CD1c-positive myeloid dendritic cell (primary cell): ENCODE data around the gene NRCAM.

Experiments used
- DNase-seq: peaks from one replicate; pipeline ENCODE4 v3.0.0-alpha.2; 2016; ENCODE audit errors: extremely low spot score

Gene NRCAM

DNA sequence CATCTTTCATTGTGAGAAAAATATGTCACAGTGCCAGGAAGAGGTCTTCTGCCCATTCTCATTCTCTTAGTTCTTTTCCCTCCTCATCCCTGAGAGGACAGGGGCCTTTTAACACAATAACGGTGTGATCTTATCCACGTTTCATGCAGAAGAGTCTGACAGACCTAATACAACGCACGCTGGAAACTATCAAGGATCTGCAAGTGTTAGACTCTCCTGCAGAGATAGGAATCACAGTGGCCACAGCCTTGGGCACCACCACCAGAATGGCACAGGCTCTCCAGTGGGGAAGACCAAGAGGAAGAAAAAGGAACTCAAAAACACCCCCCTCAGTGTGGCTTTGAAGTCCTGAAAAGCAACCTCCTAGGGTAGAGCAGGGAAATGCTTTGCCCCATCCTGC lies 253.5 kb downstream of the NRCAM start:
- DNase-seq: no peak

DNA sequence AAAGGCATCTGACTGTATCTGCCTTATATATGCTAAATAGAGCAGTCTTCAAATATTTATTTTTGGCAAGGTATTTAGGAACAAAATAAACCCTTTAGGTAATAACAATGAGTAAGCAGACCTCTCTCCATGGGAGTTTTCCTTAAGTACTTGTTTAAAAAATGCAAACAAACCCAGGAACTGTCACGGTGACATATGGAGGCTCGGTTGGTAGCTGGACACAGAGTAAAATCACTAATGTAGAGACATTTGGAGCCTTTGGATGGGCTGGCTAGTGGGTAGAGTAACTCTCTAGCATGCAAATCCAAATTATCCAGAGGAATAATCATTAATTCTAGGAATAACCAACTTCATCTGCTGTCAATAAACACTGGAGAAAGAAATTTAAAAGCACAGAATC lies 254.5 kb downstream of the NRCAM start:
- no peak for DNase-seq

DNA sequence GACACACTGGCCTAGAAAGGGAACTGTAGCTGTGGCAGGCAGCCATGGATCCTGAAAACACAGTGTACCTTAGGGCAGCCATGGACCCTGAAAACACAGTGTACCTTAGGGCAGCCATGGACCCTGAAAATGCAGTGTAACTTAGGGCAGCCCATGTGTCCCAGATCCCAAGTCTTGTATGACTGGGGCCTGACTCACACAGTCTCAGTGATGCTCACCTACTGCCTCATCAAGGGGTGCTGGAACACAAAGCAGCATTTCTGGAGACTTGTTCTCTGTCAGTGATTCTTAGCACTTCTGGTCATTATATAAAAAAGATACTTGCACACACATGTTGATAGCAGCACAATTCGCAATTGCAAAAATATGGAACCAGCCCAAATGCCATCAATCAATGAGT lies 255.9 kb downstream of the NRCAM start:
- no peak for DNase-seq

DNA sequence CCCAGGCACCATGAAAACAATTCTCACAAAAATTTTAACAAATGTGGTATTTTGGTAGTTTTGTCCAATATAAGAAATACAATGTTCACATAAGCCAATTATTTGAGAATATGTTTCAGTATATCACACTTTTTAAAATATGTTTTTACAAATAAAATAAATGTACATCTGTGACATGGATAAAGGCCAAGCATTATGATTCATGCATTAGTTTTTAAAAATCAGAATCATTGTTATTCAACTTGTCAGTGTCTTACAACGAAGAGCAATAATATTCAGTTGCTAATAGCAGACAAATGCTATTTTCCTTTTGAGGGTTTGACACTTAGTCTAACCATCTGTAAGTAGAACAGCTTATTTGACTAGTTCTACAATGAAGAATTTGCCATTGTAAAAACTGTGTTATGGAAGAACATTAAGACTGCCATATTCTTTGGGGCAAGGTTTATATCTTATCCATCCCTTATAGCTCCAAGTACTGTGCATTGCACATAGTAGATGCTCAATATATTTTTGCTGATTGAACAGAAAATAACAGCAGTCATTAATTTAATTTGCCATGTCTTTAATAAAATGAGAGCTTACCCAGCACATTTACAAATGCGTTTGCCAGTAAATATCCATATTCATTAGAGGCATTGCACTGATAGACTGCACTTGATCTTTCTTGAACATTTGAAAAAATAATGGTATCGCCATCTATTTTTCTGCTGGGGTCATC lies 258.7 kb downstream of the NRCAM start:
- DNase-seq: no peak

DNA sequence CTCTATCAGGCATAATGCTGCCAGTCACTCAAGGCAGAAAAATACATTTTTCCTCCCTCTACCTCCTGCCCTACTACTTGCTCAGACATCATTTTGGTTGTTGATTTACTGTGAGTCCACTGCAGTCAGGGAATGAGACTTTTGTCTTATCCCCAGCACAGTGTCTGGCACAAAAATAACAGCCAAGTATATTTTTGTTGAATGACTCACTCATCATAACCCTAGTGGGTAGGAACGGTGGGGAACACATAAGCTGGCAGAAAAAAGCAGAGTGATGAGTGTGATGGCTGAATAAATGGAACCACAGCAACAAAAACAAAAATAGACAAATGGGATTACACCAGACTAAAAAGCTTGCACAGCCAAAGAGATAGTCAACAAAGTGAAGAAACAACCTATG lies 260.2 kb downstream of the NRCAM start:
- DNase-seq: no peak

DNA sequence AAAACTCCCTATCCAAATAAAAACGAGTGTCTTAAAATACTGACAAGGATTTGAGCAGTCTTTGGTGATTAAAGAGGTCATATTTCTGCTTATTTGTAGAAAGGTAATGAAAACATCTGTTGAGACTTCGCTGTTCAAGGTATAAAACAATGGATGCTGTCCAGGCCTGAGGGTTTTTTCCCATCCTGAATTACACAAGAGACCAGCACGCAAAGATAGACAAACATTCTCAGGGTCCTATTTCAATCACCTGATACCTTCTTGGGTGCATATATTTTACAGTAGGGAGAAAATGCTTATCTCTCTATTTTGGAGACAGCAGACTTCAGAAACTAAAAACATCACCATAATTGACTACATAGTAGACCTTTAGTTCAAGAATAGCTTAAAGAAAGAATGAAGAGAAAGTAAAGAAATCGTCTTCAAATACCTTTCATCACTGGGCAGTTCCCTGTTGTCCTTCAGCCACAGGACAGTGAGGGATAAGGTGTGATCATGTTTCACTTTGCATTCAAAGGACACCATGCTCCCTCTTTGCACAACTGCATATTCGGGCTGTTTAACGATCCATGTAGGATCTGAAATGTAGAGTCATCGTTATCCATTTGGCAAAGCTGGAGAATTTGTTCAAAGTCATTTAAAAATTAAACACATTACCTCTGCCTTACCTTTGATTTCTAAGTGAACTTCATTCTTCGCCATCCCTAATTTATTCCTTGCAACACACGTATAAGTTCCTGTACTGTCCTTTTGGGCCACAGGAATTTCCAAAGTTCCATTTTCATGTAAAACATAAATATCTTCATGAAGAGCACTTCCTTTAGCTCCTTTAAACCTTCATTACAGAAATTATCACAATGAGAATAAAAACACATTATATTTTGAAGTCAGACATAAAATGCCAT lies 262.4 kb downstream of the NRCAM start:
- no peak for DNase-seq

DNA sequence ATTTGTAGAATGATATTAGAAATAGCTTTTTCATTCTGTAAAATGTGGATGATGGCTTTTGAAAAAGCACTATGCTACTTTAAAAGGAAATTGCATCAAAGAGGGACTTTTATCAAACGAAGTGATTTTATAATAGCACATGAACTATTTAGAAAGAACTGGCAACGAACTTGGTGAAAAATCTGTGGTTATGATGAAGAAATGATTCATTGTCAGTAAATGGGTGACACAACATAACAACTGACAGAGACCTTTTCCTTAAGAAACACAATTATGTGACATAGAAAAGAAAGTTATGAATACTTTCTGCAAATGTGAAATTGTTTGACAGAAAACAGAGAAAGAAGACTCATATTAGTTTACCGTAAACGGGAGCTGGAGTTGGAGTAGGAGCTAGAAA lies 265.3 kb downstream of the NRCAM start:
- DNase-seq: no peak

DNA sequence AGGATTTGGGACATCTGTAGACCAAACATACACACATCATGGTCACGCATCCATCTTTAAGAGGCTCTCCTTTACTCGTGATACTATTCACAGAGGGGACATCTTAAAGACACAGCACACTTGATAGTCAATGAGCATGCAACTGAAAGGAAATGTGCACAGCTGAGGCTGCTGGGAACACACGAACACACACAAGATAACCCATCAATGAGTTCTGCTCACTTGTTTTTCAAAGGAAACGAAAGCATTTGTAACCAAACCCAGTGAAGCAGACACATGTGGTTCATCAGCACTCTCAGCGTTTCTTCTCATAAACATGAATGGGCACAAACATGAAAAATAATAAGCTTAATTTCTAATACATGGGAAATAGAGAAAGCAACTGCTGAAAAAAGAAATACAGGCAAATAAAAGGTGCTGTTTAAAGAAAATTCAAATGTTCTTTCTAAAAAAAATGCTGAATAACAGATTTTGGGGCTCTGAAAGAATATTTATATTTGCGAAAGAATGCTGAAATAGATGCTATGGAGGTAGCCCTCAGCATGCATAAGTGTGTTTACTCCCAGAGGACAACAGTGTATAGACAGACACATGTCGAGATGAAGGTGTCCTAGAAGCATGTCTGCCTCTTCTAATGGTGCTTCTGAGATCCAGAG lies 266.4 kb downstream of the NRCAM start:
- no peak for DNase-seq

DNA sequence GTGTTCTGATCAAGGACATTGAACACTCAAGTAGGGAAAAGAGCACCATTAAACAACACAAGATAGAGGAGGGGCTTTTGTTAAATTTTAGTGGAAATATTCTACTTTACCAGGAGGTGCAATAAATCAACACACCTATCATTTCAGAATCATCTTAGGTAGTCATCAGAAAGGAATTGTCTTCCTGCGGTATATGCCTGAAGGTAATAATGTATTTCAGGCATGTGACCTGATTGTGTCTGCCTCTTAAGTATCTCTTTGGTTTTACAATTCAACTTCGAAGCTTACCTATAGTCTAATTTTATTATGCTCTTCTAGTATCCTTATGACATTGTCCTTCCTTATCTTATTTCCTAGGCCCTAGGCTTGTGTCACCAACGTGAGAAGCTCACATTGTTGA lies 267.5 kb downstream of the NRCAM start:
- no peak for DNase-seq

DNA sequence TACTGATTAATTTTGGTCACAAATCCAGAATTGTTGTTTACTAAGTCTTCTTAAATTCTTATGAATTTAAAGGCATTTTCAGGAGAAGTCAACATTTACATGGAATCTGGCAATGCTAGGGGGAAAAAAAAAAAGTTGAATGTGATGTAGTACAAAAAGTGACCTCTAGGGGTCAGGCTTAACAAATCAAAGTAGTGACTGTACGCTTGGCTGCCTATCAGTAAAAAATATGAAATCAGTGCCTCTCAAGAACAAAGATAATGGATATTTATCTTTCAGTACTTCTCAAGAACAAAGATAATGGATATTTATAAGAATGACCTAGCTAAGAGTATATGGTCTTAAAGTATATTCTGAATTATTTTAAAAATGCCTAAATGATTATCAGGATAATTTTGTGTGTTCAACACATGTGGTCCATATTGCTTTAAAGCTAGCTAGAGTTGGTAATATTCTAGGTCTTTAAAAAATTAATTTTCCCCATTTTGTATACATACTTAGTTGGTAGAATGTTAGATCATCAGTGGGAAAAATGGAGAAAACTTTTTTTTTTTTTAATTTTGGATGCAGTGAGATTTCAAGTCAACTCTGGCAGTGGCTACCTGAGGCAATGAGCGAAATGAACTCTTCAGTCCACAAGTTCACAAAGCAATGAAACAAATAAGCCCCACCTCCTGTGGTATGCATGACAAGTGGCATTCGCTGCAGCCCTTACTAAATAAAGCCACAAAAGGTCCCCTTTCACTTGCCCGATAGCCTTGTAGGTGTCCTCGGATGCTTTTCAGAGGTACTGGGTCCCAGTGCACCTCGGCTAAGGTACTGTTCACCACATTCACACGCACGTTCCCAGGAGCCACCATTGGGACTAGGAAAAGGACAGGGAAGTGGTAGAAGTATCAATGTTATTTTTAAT lies 274.9 kb downstream of the NRCAM start:
- peak; percentile 56 for DNase-seq

DNA sequence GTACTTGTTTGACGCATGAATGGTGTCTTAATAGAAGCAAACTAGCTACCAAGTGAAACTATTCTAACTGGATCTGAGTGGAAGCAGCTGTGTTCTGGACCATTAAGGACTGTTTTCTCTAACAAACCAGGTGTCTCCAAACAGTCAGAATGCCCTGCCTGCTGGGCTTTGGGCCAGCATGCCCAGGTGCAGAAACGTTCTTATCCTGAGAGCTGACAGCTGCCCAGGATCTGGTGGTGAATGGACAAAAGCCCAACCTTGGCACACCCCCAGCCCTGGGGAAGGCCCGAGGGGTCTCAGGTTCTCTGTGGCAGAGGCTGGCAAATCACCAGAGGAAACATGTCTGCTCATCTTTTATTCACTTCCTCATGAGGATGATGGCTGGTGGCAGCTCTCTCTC lies 277.8 kb downstream of the NRCAM start:
- no peak for DNase-seq

DNA sequence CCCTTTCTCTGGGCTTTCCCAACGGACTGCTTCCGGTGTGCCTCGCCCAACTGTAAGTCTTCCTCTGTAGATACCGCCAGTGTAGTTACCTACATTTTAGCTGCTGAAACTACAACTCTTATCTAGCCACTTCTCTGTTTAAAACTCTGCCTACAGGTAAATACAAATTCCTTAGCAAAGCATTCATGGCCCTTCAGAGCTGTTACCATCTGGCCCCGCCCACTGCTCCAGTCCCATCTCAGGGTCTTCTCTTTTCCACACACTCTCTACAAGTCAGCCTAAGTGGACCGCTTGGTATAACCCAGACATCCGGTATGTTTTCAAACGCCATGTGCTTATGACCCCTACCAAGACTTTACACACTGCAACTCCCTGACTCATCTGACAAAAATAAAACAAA lies 285.1 kb downstream of the NRCAM start:
- DNase-seq: no peak

DNA sequence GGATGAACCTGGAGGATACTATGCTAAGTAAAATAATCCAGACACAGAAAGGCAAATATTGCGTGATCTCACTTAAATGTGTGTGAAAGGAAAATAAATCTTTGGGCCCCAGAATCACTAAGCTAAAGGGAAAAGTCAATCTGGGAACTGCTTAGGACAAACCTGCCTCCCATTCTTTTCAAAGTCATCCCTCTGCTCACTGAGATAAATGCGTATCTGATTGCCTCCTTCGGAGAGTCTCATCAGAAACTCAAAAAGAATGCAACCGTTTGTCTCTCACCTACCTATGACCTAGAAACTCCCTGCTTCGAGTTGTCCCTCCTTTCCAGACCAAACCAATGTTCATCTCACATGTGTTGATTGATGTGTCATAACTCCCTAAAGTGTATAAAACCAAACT lies 286.0 kb downstream of the NRCAM start:
- no peak for DNase-seq

DNA sequence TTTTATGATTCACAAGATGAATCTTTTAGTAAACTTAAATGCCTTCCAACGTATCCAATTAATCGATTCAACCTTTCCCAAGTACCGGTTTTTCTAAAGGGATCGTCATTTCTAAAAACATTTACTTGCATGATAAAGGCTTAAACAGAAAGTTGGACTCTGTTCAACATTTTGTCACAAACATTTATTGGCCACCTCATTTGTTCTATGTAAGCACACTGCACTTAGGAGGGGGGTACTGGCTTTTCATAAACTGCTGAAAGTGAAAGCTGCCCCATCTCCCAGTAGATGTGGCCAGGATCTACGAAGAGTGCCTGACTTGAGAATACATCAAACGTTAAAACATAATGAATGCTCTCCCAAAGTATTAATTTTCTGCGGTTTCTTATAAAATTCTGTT lies 288.8 kb downstream of the NRCAM start:
- no peak for DNase-seq

DNA sequence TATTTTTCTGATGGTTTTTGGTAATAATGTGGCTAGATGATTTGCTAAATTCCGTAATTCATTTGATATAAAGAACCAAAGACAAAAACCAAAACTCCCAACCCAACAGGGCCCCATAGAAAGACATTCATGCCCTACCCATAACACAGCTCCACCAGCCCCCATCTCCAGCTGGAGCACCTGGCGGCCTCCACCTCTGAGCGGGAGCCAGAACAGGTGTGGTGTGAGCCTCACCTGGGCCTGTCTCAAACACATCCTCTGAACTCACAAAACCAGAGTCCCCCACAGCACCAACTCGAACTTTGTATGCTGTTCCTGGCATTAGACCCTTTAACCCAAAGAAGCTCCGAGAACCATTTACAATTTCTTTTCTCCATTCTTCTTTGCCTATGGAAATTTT lies 289.5 kb downstream of the NRCAM start:
- DNase-seq: no peak

DNA sequence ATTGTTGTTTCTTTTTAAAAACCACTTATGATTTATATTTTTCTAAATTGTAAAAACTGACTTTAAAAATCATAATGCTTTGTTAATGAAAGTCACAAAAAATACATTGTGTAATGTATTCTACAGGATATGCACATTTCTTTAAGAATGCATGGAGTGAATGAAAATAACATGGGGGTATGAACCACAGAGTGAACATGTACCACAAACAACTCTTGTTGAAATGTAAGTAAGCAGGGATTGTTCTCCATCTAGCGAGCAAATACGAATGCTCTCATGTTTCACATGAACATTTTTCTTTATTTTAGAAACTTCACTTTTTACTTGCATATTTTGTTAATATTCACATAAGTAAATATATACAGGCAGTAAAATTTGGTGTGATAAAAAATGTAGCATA lies 290.5 kb downstream of the NRCAM start:
- DNase-seq: no peak

DNA sequence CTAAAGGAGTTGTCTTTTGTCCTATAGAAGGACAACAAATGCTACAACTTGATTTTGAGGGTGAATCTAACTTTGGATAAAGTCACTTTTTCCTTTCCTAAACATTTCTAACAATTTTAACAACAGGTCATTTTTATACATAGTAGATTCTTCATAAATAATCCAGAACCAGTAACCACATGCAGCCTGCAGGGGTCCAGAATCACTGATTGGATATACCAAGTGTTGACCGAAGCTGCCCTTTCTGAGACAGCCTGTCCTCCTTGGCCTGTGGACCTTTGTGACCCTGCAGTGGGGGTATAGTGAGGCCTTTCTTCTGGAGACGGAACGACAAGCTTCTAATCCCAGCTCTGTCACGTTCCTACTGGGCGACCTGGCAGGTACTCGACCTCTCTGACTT lies 291.3 kb downstream of the NRCAM start:
- DNase-seq: no peak

DNA sequence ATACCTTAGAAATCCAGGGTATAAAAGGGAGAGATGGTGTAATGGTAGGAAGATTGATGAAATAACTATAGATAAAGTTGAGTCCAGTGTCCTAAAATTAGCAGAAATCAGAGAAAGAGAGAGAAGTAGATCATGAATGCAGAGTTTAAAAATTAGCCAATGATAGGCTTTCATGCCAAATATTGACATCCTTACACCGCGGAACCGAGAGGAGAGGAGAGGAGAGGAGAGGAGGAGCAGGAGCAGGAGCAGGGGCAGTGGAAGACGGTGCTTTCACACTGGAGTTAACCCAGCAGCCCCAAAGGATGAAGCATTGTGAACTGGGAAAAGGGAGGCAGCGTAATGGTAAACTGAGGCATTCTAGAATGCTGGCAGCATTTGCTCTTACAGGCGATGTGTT lies 291.9 kb downstream of the NRCAM start:
- no peak for DNase-seq

DNA sequence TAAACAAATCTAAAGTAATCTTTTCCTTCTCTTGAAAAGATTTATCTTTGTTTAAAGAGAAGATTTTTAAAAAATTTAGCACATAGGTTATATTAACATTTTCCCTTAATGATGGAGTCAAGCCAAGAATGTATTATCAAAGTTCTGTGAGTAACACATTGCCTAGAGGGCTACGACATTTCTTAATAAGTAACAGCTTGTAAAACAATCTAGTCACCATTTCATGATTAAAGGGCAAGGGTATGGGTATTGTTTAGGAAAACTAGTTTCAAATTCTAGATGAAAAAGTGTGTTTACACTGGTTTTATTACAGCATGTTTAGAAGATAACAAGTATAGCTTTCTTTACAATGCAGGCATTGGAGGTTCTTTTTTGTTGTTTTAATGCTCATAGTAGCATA lies 297.5 kb downstream of the NRCAM start:
- no peak for DNase-seq

DNA sequence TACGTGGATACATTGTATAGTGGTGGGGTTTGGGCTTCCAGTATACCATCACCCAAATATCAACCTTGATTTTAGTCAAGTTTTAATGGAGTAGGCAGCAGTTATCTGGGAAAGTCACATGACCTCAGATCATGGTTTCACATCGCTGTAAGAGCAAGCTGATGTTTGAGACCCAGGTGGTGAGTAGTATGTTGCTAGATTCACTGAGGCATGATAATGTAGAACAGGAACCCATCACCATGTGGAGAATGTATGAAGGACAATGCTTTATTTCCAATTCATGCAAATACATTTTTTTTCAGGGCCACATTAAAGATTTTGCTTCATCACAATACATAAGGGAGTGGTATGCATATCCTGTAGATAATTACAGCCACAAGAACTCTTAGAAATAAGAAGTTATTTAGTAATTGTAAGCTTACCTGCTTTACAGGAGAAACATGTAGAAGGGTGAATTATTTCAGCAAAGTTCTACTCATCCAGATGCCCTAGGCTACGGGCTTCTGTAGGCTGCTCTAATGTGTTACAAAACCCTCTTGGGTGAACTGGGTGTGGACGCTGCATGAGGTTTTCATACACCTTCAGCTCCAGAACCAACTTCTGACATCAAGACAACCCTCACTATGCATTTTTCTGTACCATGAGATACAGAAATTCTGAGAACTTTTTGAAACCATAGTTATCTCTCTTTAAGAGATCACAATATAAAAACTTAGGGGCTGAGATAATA lies 298.5 kb downstream of the NRCAM start:
- DNase-seq: no peak
